WTC11 (cell line): ENCODE data around the gene PDHB.

Experiments
- ATF1 ChIP-seq: sonication (generic); formaldehyde crosslinking; IDR thresholded peaks from 2 replicates; pipeline ENCODE4 v1.8.1; 2023; ENCODE audit warnings: mild to moderate bottlenecking, moderate library complexity, missing genetic modification reagents
- ESRRA ChIP-seq: sonication (generic); formaldehyde crosslinking; IDR thresholded peaks from 2 replicates; pipeline ENCODE4 v1.8.1; 2022; ENCODE audit warnings: mild to moderate bottlenecking, missing genetic modification reagents, borderline replicate concordance
- FOXK1 ChIP-seq: sonication (generic); formaldehyde crosslinking; IDR thresholded peaks from 2 replicates; pipeline ENCODE4 v1.8.0; 2022; ENCODE audit warnings: mild to moderate bottlenecking, moderate library complexity, missing genetic modification reagents
- ZNF121 ChIP-seq: sonication (generic); formaldehyde crosslinking; IDR thresholded peaks from 2 replicates; pipeline ENCODE4 v1.8.0; 2023; ENCODE audit warnings: missing genetic modification reagents
- TF ChIP-seq, protein P1 (sequence below): fragments of 200-600 bp; IDR thresholded peaks from 2 replicates; pipeline ENCODE4 v1.8.0; 2022; ENCODE audit warnings: antibody characterized with exemption

DNA sequence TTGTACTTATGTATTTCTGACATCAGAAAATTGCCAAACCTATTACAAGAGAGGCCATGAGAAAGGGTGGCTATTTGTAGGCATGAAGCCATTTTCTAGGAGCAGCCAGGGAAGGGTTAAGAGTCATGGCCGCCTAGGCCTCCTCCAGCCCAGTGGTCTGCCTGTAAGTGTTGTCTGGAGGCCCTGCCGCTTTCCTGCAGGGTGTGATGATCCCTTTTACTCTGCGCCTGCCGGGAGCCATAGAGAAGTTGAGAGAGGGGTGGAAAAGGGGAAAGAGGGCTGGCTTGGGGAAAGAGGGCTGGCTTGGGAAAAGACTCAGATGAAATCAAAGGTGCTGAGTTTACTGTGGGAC, 29.2 kb upstream of the PDHB start:
- TF ChIP-seq ZNF121 (CRISPR knock-in tag) (no peak), FOXK1 (CRISPR knock-in tag) (no peak), ESRRA (CRISPR knock-in tag) (no peak), ATF1 (no peak)
- TF ChIP-seq, protein P1, sequence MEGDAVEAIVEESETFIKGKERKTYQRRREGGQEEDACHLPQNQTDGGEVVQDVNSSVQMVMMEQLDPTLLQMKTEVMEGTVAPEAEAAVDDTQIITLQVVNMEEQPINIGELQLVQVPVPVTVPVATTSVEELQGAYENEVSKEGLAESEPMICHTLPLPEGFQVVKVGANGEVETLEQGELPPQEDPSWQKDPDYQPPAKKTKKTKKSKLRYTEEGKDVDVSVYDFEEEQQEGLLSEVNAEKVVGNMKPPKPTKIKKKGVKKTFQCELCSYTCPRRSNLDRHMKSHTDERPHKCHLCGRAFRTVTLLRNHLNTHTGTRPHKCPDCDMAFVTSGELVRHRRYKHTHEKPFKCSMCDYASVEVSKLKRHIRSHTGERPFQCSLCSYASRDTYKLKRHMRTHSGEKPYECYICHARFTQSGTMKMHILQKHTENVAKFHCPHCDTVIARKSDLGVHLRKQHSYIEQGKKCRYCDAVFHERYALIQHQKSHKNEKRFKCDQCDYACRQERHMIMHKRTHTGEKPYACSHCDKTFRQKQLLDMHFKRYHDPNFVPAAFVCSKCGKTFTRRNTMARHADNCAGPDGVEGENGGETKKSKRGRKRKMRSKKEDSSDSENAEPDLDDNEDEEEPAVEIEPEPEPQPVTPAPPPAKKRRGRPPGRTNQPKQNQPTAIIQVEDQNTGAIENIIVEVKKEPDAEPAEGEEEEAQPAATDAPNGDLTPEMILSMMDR = no peak
